ENCODE results near the gene ZFHX3.

- TF ChIP-seq EZH2 (IDR thresholded peaks at IDR 0.05) = no peak
- TF ChIP-seq POLR2AphosphoS5 (IDR thresholded peaks at IDR 0.05; ENCODE audit: borderline replicate concordance, low read depth, low read length) = no peak
These were observed 153.4 kb downstream of the ZFHX3 start for GRCh38 chr16:72894293-72895151.

Measured in SK-N-MC (cell line).